Activated CD4-positive, alpha-beta T cell treated with anti-CD3 and anti-CD28 coated beads for 36 hours (primary cell): ENCODE measurements around the gene CAMK1G. TPM values are rescaled to one million over a fixed set of nuclear protein-coding genes. Genes with fewer than 3 reads are reported as not detected.

Experiments used
- ATAC-seq: fragments of 200-7000 bp; cut with Tn5 transposase; one replicate; pipeline ENCODE4 v1.10.0; 2021; ENCODE audit warnings: mild to moderate bottlenecking, moderate library complexity
- CTCF ChIA-PET: fragments of 350-600 bp; sonication (Branson Sonifier 250); formaldehyde crosslinking; loops from one replicate; lab custom pipeline; 2021; ENCODE audit warnings: antibody characterized with exemption; lab: Charles Lee
- POLR2A ChIA-PET: fragments of 350-600 bp; sonication (Branson Sonifier 250); formaldehyde crosslinking; loops from one replicate; lab custom pipeline; 2021; ENCODE audit warnings: antibody characterized with exemption, inconsistent platforms; lab: Charles Lee
- DNase-seq: peaks from one replicate; pipeline ENCODE4 v3.0.0-alpha.2; 2020
- H3K27ac Mint-ChIP-seq: one replicate; pipeline ENCODE4 v1.8.0; 2021; ENCODE audit warnings: mixed read lengths
- H3K27me3 Mint-ChIP-seq: one replicate; pipeline ENCODE4 v1.8.0; 2021; ENCODE audit warnings: mixed read lengths
- H3K36me3 Mint-ChIP-seq: one replicate; pipeline ENCODE4 v1.8.0; 2021; ENCODE audit warnings: low read depth, mixed read lengths
- H3K4me1 Mint-ChIP-seq: one replicate; pipeline ENCODE4 v1.8.0; 2021; ENCODE audit warnings: mixed read lengths
- H3K4me3 Mint-ChIP-seq: one replicate; pipeline ENCODE4 v1.8.0; 2021; ENCODE audit warnings: mild to moderate bottlenecking, moderate library complexity, mixed read lengths
- H3K9me3 Mint-ChIP-seq: one replicate; pipeline ENCODE4 v1.8.0; 2021; ENCODE audit warnings: low read depth, mixed read lengths
- intact Hi-C, 2 experiments: fragments of 100-400 bp; cut with DNase I in 1 of 2; cut with micrococcal nuclease in 1 of 2; formaldehyde crosslinking; loops; one replicate each; pipeline versions ENCODE4 v1.14.2 to v1.15.1; 2022 to 2024; cut with DNase I, micrococcal nuclease
- total RNA-seq, 2 experiments: library from RNA; stranded (reverse); gene quantifications; one replicate each; pipeline ENCODE4 v1.2.3, GENCODE V29; 2021

The CAMK1G gene
- total RNA-seq, 2 experiments from 2014 or later: 0.09 to 0.23 TPM

DNA sequence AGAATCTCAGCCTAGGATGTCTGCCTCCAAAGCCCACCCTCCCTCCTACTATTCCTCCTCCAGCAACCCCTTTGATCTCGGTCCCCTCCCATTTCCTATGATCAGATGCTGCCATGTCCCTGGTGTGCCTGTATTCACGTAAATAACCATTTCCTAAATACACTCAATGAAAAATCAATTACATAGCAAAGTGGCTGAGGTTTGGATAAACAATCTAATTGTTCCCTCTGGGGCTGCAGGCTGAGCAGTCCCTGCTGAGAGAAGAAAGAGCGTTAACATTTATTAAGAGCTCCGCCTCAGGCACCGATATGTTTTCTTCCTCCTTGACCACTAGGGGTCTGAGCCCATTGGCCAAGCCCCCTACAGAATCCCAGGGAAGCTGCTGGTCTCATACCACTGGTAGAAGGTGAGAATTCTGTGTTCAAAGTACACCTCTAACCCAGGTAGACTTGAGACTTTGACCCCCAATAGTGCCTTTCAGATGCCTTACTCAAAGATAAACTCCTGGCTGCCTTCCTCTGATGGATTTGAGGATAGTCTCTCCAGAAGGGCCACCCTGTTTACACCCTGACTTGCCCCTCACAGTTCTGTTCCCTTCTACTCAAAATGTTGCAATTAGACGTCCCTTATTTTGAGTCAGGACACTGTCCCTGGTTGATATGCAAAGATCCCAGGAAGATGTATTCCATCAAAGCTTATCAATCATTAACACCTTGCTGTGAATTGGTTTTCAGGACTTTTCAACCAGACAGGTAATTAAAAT lies 33.9 kb upstream of the CAMK1G start:
- CTCF ChIA-PET: interaction anchor here (0.7 to 1.0 kb wide), 3 partner anchors 12 to 29 kb away, joined by 3 to 4 read pairs (median 3); no protein-coding TSS in a partner anchor
- POLR2A ChIA-PET: no interaction called here
- Mint-ChIP-seq H3K9me3 (no peaks in the 10 kb centered on the region), H3K4me1 (peaks cover 2% of the 10 kb centered on the region), H3K27me3 (peaks cover 7% of the 10 kb centered on the region), H3K4me3 (no peak overlapping the region), H3K36me3 (no peaks in the 10 kb centered on the region), H3K27ac (no peak overlapping the region)
- DNase-seq (no peak), ATAC-seq (no peak)
- intact Hi-C loops: no loop called here

DNA sequence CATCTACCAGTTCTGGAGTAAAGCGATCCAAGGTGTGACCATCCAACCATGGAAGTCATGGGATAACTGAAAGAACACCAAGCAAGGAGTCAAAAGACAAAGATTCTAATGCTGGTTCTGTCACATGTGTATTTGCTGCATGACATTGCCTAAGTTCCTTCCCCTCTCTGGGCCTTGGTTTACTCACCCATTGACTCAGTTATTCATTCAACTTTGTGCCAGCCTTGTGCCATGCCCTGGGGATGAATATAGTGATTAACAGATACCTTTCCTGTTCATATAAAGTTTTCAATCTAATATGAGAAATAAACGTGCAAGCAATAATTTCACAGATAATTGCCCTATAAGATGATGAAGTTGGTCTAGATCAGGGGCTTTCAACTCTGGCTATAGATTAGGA lies 33.0 kb upstream of the CAMK1G start:
- H3K27me3 Mint-ChIP-seq: peaks cover 7% of the 10 kb centered on the region
- peaks cover 2% of the 10 kb centered on the region for H3K4me1 Mint-ChIP-seq
- ChIA-PET POLR2A (no interaction called here), CTCF (interaction anchor here (1.0 kb wide), 1 partner anchor 16 kb away, joined by 4 read pairs; no protein-coding TSS in a partner anchor)
- no peaks in the 10 kb centered on the region for H3K9me3 Mint-ChIP-seq
- no peak for DNase-seq
- no peak for ATAC-seq
- no peak overlapping the region for H3K4me3 Mint-ChIP-seq
- intact Hi-C loops: no loop called here
- H3K36me3 Mint-ChIP-seq: no peaks in the 10 kb centered on the region
- H3K27ac Mint-ChIP-seq: no peak overlapping the region

DNA sequence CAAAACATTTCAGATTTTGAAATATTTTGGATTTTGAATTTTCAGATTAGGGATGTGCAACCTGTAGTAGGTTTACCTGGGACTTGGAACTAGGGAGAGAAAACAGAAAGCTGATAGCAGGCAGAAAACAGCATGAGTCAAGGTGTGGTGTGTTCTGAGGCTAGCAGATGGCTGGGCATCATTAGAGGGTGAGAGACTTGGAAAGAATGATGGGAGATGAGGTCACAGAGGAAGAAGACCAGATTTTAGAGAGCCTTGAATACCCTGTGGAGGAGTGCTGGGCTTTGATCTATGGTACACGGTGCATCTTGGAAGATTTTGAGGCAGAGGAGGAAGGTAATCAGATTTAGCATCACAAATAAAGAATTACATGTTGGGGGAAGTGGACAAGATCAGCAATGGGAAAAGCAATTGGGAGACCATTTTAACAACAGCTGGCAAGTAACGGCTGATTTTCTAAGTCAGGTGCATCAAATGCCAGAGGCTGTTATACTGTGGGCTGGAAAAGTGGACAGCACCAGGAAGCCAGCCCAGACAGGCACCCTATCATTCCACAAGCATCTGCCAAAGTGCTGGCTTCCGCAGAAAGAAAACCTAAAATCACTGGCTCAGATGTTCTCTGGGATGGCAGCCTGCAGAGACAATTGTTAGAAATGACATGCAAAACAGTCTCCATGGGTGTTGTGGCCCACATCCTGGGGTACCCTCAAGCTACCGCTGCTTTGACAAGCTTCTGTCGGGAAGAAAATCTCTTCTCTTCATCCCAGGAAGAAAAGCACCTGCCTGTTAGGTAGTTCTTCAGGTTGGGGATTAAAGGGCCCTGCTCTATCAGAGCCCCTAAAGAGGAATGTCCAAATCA lies 30.9 kb upstream of the CAMK1G start:
- no peak overlapping the region for H3K27ac Mint-ChIP-seq
- peaks cover 7% of the 10 kb centered on the region for H3K27me3 Mint-ChIP-seq
- H3K4me1 Mint-ChIP-seq: peaks cover 2% of the 10 kb centered on the region
- H3K36me3 Mint-ChIP-seq: no peaks in the 10 kb centered on the region
- DNase-seq (no peak), ATAC-seq (no peak)
- ChIA-PET CTCF (interaction anchor here (0.9 kb wide), 1 partner anchor 10 kb away, joined by 3 read pairs; no protein-coding TSS in a partner anchor), POLR2A (no interaction called here)
- intact Hi-C loops: no loop called here
- no peak overlapping the region for H3K4me3 Mint-ChIP-seq
- H3K9me3 Mint-ChIP-seq: no peaks in the 10 kb centered on the region

DNA sequence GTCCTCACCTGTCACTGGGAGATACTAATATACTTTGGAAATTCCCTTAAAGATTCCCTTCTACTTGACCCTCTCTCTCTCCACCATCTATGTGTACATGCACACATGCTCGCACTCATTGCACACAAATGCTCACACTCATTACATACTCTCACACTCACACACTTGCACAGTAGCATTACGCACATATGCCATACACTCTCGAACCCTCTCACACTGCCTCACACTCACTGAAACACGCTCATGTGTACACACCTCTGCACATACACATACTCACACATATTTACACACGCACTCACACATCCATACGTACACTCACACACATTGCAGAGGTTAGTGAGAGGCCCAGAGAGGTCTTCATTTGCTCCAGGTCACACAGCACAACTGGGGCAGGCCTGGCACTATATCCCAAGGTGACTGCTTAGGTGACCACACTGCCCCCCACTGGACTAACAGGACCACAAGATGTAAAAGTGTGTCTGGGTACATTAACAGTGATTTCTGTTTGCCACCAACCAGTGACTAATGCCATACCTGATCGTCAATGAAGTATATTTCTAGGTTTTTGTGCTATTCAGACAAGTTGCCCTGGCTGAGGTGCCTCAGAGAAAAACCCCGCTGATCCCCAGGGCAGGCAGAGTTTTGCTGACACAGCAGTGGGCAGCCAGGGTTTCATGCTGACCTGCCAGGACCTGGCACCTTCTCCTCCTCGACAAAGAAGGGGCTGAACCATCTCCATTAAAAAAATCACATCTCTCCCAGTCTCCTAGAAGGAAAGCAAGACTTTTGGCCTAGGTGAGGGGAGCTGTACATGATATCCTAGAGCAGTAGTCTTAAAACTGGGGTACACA lies 28.5 kb upstream of the CAMK1G start:
- ChIA-PET CTCF (no interaction called here), POLR2A (no interaction called here)
- DNase-seq: no peak
- no peaks in the 10 kb centered on the region for H3K36me3 Mint-ChIP-seq
- no peaks in the 10 kb centered on the region for H3K4me1 Mint-ChIP-seq
- H3K27ac Mint-ChIP-seq: no peak overlapping the region
- H3K27me3 Mint-ChIP-seq: peaks cover 3% of the 10 kb centered on the region
- no peak for ATAC-seq
- no peak overlapping the region for H3K4me3 Mint-ChIP-seq
- intact Hi-C loops: no loop called here
- H3K9me3 Mint-ChIP-seq: no peaks in the 10 kb centered on the region

DNA sequence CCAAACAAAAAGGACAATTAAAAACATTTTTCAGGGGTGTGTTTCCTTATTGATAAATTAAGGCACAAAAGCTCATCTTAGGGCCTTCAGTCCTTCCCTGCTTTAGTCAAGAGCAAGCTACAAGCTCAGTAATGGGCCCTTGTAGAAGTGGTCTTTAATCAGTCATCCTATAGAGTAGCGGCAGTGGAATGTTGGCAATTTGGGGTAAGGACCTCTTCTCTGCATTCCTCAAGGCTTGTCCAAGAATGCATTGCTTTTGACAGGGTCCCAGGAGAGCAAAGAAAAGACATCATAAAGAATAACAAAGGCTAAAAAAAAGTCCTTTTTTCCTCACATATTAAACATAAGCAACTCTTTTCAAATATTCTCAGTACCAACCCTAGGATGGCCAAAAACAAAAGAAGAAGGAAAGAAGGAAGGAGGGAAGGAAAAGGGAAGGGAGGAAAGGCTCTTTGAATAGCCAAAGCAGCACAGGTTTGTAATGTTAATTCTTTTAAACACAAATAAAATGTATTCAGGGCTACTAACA lies 27.3 kb upstream of the CAMK1G start:
- DNase-seq (no peak), ATAC-seq (no peak)
- POLR2A ChIA-PET: no interaction called here
- peaks cover 3% of the 10 kb centered on the region for H3K27me3 Mint-ChIP-seq
- intact Hi-C loops: no loop called here
- H3K9me3 Mint-ChIP-seq: no peaks in the 10 kb centered on the region
- no peak overlapping the region for H3K27ac Mint-ChIP-seq
- no peaks in the 10 kb centered on the region for H3K4me1 Mint-ChIP-seq
- H3K4me3 Mint-ChIP-seq: no peak overlapping the region
- CTCF ChIA-PET: interaction anchor here (1.5 kb wide), 1 partner anchor 10 kb away, joined by 10 read pairs; no protein-coding TSS in a partner anchor
- H3K36me3 Mint-ChIP-seq: no peaks in the 10 kb centered on the region

DNA sequence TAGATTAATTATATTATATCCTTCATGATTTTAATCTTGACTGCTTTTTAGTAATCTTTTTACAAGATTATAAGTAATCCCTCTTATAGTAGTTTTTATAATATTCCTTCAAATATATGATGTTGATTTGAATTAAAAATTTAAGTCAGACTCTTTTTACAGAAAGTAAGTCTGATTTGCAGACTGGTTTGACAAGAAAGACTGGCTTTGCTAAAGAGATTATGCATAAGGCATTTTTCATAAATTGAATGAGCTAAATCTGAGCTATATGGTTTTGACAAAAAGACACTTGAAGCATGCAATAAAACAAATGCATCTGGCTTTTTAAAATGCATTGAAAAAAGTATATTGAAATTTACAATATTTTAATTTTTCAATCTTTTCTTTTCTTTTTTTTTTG lies 26.3 kb upstream of the CAMK1G start:
- no peak overlapping the region for H3K4me3 Mint-ChIP-seq
- H3K27me3 Mint-ChIP-seq: peaks cover 3% of the 10 kb centered on the region
- DNase-seq (no peak), ATAC-seq (no peak)
- H3K36me3 Mint-ChIP-seq: no peaks in the 10 kb centered on the region
- H3K4me1 Mint-ChIP-seq: no peaks in the 10 kb centered on the region
- POLR2A ChIA-PET: interaction anchor here (0.7 kb wide), 1 partner anchor 218 kb away, joined by 5 read pairs; no protein-coding TSS in a partner anchor
- CTCF ChIA-PET: interaction anchor here (1.5 kb wide), 1 partner anchor 9 kb away, joined by 10 read pairs; no protein-coding TSS in a partner anchor
- H3K9me3 Mint-ChIP-seq: no peaks in the 10 kb centered on the region
- no peak overlapping the region for H3K27ac Mint-ChIP-seq
- intact Hi-C loops: no loop called here

DNA sequence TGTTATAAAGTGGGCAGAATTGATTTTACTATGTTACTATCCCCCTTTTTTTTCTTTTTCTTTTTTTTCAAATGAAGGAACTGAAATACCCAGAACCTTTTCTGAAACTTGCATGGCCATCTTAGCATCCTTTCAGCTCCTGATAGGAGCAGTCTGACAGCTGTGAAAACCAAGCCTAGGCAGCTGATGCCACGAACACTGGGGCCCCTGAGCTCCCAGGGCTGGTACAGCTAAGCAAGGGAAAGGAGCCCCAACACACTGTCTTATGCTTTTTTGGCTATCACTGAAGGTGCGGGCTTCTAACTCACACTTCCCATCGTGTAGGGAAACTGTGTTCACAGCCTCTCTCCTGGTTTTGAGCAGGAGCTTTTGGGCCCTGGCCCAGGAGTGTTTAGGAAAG lies 23.0 kb upstream of the CAMK1G start:
- no peak for ATAC-seq
- ChIA-PET CTCF (interaction anchor here (0.5 to 1.0 kb wide), 3 partner anchors 14 to 133 kb away, joined by 3 read pairs; no protein-coding TSS in a partner anchor), POLR2A (no interaction called here)
- DNase-seq: no peak
- H3K4me1 Mint-ChIP-seq: no peaks in the 10 kb centered on the region
- H3K9me3 Mint-ChIP-seq: no peaks in the 10 kb centered on the region
- no peak overlapping the region for H3K27ac Mint-ChIP-seq
- intact Hi-C loops: no loop called here
- H3K4me3 Mint-ChIP-seq: no peak overlapping the region
- H3K36me3 Mint-ChIP-seq: no peaks in the 10 kb centered on the region
- no peaks in the 10 kb centered on the region for H3K27me3 Mint-ChIP-seq

DNA sequence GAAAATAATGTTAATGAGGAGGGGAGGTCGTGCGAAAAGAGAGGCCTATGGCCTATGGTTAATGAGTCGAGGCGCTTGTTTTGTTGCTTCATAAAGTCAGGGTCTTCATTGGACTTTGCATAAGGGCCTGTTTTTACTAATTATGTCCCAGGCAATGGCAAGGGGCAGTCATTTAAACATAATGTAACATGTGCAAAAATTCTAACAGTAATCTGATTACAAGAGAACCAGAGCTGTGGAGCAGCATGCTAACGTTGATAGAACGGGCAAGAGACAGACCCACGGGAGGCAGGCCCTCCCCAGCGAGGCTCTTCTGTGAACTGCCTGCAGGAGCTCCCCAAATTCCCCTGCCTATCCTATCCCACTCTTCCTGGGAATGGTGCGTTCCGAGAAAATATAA lies 22.6 kb upstream of the CAMK1G start:
- CTCF ChIA-PET: interaction anchor here (1.0 kb wide), 1 partner anchor 30 kb away, joined by 3 read pairs; no protein-coding TSS in a partner anchor
- Mint-ChIP-seq H3K4me3 (no peak overlapping the region), H3K27me3 (peaks cover under 1% of the 10 kb centered on the region), H3K4me1 (no peaks in the 10 kb centered on the region), H3K9me3 (no peaks in the 10 kb centered on the region), H3K27ac (no peak overlapping the region), H3K36me3 (no peaks in the 10 kb centered on the region)
- intact Hi-C loops: no loop called here
- no peak for ATAC-seq
- POLR2A ChIA-PET: no interaction called here
- DNase-seq: no peak

DNA sequence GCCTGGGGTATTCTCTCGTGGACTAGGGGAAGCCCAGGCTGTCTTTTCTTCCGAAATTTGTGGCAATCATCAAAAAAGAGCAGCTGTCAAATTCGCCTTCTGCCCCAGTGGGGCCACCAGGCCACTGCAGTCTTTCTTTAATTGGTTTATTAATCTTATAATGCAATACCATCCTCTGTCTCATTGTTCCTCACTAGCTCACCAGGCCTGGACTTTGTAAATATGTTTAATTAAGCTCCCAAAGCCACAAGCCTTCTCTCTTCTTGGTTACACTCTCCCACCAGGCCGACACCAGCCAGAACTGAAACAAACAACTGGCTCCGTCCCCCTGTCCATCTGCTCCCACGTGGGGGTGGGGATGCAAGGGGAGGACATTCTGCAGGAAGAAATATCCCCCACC lies 22.0 kb upstream of the CAMK1G start:
- Mint-ChIP-seq H3K4me3 (no peak overlapping the region), H3K4me1 (peaks cover 4% of the 10 kb centered on the region), H3K36me3 (no peaks in the 10 kb centered on the region), H3K27me3 (peaks cover 2% of the 10 kb centered on the region), H3K27ac (no peak overlapping the region), H3K9me3 (no peaks in the 10 kb centered on the region)
- ATAC-seq (no peak), DNase-seq (no peak)
- ChIA-PET CTCF (interaction anchor here (0.7 kb wide), 1 partner anchor 64 kb away, joined by 3 read pairs; no protein-coding TSS in a partner anchor), POLR2A (no interaction called here)
- intact Hi-C loops: no loop called here

DNA sequence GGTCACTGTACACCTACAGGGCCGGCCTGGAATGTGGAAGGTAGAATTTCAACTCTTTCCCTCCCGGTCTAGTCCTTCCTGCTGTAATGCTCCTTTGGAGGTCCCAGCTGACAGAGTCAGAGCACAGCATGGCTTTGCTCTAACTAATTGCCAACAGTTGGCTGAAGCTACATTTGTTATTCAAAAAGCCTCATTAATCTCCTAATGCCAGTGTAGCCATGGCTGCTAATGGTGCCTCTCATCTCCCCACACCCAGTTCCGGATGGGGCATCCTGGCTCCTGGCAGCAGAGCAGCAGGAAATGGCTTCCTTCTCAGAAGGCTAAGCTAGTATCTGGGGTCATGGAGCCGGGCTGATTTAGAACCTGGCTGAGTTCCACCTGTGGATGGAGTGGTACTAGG lies 18.7 kb upstream of the CAMK1G start:
- Mint-ChIP-seq H3K9me3 (no peaks in the 10 kb centered on the region), H3K4me3 (no peak overlapping the region), H3K27ac (no peak overlapping the region), H3K4me1 (peaks cover 19% of the 10 kb centered on the region), H3K27me3 (peaks cover 5% of the 10 kb centered on the region), H3K36me3 (no peaks in the 10 kb centered on the region)
- no peak for DNase-seq
- ChIA-PET CTCF (interaction anchor here (0.7 to 4.6 kb wide), 9 partner anchors 8 to 316 kb away, joined by 3 to 34 read pairs (median 5); partner anchors contain the start of gene CAMK1G), POLR2A (no interaction called here)
- intact Hi-C loops: loop anchor here in 1 of 2 experiments (5.0 kb wide), 1 partner anchor 363 kb away; no protein-coding TSS in a partner anchor
- no peak for ATAC-seq
